Gastrocnemius medialis (tissue), 4 donors: Measurements from ENCODE around the gene SCGN. TPM values are rescaled to one million over a fixed set of nuclear protein-coding genes. Genes with fewer than 3 reads are reported as not detected.

Source experiments
- ATAC-seq, 2 donors: fragments of 150-250 bp; one replicate each; pipeline ENCODE4 v1.9.1; 2016
- DNase-seq, 2 donors: peaks; one replicate each; pipeline ENCODE4 v3.0.0-alpha.2; 2019
- H3K27ac ChIP-seq, 4 donors: fragments of 200-600 bp; sonication (generic); 1 replicate in 1 of 4; 2 replicates in 3 of 4; pipeline ENCODE4 v1.5.1; 2016 to 2018; ENCODE audit warnings: mild to moderate bottlenecking in 2 of 4, moderate library complexity in 1 of 4
- H3K27me3 ChIP-seq, 3 donors: fragments of 200-600 bp; sonication (generic) in 2 of 3; 1 replicate in 1 of 3; 2 replicates in 2 of 3; pipeline versions ENCODE4 v1.5.1 to v1.6.0; 2016 to 2019; ENCODE audit warnings: mild to moderate bottlenecking in 1 of 3, moderate library complexity in 1 of 3
- H3K36me3 ChIP-seq, 2 donors: fragments of 200-600 bp; sonication (generic) in 1 of 2; one replicate each; pipeline ENCODE4 v1.5.1; 2017 to 2018
- H3K4me1 ChIP-seq, 2 donors: fragments of 200-600 bp; sonication (generic) in 1 of 2; one replicate each; pipeline ENCODE4 v1.5.1; 2016 to 2017; ENCODE audit warnings: mild to moderate bottlenecking in 2 of 2
- H3K4me3 ChIP-seq, 4 donors: fragments of 200-600 bp; sonication (generic) in 3 of 4; 1 replicate in 1 of 4; 2 replicates in 3 of 4; pipeline ENCODE4 v1.5.1; 2016 to 2019; ENCODE audit warnings: mild to moderate bottlenecking in 2 of 4
- H3K9me3 ChIP-seq, 3 donors: fragments of 200-600 bp; sonication (generic) in 2 of 3; 1 replicate in 1 of 3; 2 replicates in 2 of 3; pipeline ENCODE4 v1.5.1; 2016 to 2019
- CTCF ChIP-seq, 5 experiments: fragments of 450-650 bp in 3 of 5; fragments of 200-600 bp in 2 of 5; sonication (generic) in 2 of 5; IDR thresholded peaks in 4 of 5; conservative IDR thresholded peaks in 1 of 5; 1 replicate in 4 of 5; 2 replicates in 1 of 5; pipeline ENCODE4 v1.5.1; 2016 to 2019; ENCODE audit warnings: antibody characterized with exemption in 5 of 5, mild to moderate bottlenecking in 3 of 5, moderate library complexity in 3 of 5
- POLR2A ChIP-seq, 2 donors: fragments of 450-650 bp; IDR thresholded peaks; one replicate each; pipeline ENCODE4 v1.6.1; 2017; ENCODE audit warnings: antibody characterized with exemption in 2 of 2, mild to moderate bottlenecking in 2 of 2, moderate library complexity in 2 of 2
- in situ Hi-C, 4 donors: fragments of 200-750 bp; cut with MboI; loops; one replicate each; pipeline versions ENCODE4 v1.15.0 to v1.8.0; 2017; ENCODE audit warnings: low sequenced_read_pairs in 4 of 4
- intact Hi-C: fragments of 100-400 bp; cut with DNase I; formaldehyde crosslinking; loops from one replicate; pipeline ENCODE4 v1.15.1; 2023; ENCODE audit warnings: low total_unique reads
- total RNA-seq, 4 donors: library from RNA; depleted of rRNA; stranded (reverse); fragments of >200 nt; gene quantifications; one replicate each; pipeline versions ENCODE4 v1.1.0 to v1.2.3, GENCODE V29; 2016

The SCGN gene
- total RNA-seq, 4 donors from 2014 or later, result not detected

DNA sequence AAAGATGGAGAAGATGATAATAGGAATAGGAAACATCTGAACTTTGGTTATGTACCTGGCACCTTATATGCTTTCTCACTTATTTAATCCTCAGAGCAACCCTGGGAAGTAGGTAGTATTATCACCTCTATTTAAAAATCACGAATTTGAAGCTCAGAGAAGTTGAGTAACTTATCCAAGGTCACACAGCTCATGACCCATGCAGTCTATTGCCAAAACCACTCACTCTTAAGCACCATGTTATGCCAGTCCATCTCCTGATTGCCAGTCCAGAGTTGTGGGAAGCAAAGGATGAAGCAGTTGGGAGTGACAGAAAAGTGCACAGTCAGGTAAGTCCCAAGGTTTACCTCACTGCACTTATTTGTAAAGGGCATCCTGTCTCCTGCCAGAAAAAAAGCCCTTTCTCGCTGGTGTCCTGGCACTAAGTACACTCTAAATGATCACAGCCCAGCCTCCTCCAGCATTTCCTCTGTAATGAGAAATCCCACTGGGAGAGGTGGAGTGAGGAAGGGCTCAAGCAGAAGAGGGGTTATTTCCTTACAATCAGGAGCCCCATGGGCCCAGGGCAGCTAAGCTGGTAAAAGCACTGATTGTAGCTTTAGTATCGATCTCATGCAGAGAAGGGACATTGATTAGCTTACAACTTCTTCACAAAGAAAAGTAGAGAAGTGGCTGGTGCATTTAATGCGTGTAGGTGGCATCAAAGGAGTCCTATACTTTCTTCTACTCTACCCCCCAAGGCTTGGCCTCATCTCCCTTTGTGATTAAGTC lies 21.3 kb upstream of the SCGN start:
- Histone ChIP-seq H3K4me1 (no peaks in the 10 kb centered on the region), H3K27me3 (no peaks in the 10 kb centered on the region), H3K9me3 (no peaks in the 10 kb centered on the region), H3K27ac (no peak overlapping the region), H3K4me3 (no peak overlapping the region), H3K36me3 (no peaks in the 10 kb centered on the region)
- DNase-seq, result no peak
- intact Hi-C loops (no loop called here), in situ Hi-C loops (no loop called here)
- no peak for ATAC-seq
- no peak for TF ChIP-seq POLR2A (IDR thresholded peaks at IDR 0.05)
- TF ChIP-seq CTCF (IDR thresholded peaks at IDR 0.05 in 4 of 5, conservative IDR thresholded peaks at IDR 0.05 in 1 of 5), result no peak

- intact Hi-C loops, result no loop called here
These were observed 16.1 kb upstream of the SCGN start for GRCh38 chr6:25635886-25636317.

DNA sequence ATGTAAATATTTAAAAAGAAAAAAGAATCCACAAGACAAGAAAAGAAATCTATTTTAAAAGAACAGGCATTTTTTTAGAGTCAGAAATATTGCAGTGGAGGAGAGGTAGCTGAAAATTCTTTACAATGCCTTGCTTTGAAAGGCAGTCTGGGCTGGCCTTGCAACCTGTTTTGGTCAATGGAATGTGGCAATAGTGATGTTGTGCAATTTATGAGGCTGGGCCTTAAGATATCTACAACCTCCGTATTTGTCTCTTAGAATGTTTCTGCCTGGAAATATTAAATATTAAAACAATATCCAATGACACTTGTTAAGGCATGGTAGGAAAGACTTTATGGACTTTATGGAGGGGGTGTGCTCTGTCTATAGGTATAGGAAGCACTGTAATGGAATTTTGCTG lies 14.8 kb upstream of the SCGN start:
- Histone ChIP-seq H3K27ac (no peak overlapping the region), H3K27me3 (no peaks in the 10 kb centered on the region), H3K4me1 (no peaks in the 10 kb centered on the region), H3K9me3 (no peaks in the 10 kb centered on the region), H3K36me3 (no peaks in the 10 kb centered on the region), H3K4me3 (no peak overlapping the region)
- ATAC-seq, result no peak
- intact Hi-C loops (no loop called here), in situ Hi-C loops (no loop called here)
- no peak for DNase-seq
- TF ChIP-seq POLR2A (IDR thresholded peaks at IDR 0.05) (no peak), CTCF (IDR thresholded peaks at IDR 0.05 in 4 of 5, conservative IDR thresholded peaks at IDR 0.05 in 1 of 5) (no peak)

More at GRCh38 chr6:25635886-25636317, 16.1 kb upstream of the SCGN start:
- ATAC-seq (no peak), DNase-seq (no peak)
- no peak for TF ChIP-seq CTCF (IDR thresholded peaks at IDR 0.05 in 4 of 5, conservative IDR thresholded peaks at IDR 0.05 in 1 of 5)
- TF ChIP-seq POLR2A (IDR thresholded peaks at IDR 0.05), result no peak
- no peaks in the 10 kb centered on the region for H3K36me3 ChIP-seq
- in situ Hi-C loops, result no loop called here
- no peaks in the 10 kb centered on the region for H3K9me3 ChIP-seq
- H3K27ac ChIP-seq, result no peak overlapping the region
- H3K4me3 ChIP-seq, result no peak overlapping the region
- H3K4me1 ChIP-seq, result no peaks in the 10 kb centered on the region
- no peaks in the 10 kb centered on the region for H3K27me3 ChIP-seq

DNA sequence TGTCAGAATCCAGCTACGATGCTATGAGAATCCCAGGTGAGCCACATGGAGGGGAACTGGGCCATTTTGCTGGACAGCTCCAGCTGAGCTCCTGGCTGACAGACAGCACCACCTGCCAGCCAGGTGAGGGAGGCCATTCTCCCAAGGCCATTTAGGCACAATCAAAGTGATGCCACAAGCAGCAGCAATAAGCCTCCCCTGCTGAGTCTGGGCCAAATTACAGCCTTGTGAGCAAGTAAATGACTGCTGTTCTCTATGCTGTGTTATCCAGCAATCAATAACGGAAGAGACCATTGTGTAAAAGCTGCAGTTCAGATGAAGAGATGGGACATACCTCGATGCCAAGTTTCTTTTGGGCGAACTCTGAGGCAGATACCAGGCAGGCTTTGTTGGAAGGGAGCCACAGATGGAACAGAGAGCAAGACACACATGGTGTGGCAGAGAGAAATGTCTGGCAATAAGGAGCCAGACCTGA lies 14.0 kb upstream of the SCGN start:
- no peaks in the 10 kb centered on the region for H3K9me3 ChIP-seq
- no peak overlapping the region for H3K27ac ChIP-seq
- no peak for TF ChIP-seq POLR2A (IDR thresholded peaks at IDR 0.05)
- no peak for TF ChIP-seq CTCF (IDR thresholded peaks at IDR 0.05 in 4 of 5, conservative IDR thresholded peaks at IDR 0.05 in 1 of 5)
- ATAC-seq (no peak), DNase-seq (no peak)
- in situ Hi-C loops (no loop called here), intact Hi-C loops (no loop called here)
- no peaks in the 10 kb centered on the region for H3K27me3 ChIP-seq
- H3K4me3 ChIP-seq, result no peak overlapping the region
- H3K4me1 ChIP-seq, result no peaks in the 10 kb centered on the region
- H3K36me3 ChIP-seq, result no peaks in the 10 kb centered on the region
